OCI-M2 (cell line): ENCODE measurements around the gene CGREF1.

Experiments used
- DNase-seq: peaks from one replicate; lab custom pipeline; 2025; ENCODE audit not compliant: unreplicated experiment; lab: John Stamatoyannopoulos, UW

CGREF1 gene

DNA sequence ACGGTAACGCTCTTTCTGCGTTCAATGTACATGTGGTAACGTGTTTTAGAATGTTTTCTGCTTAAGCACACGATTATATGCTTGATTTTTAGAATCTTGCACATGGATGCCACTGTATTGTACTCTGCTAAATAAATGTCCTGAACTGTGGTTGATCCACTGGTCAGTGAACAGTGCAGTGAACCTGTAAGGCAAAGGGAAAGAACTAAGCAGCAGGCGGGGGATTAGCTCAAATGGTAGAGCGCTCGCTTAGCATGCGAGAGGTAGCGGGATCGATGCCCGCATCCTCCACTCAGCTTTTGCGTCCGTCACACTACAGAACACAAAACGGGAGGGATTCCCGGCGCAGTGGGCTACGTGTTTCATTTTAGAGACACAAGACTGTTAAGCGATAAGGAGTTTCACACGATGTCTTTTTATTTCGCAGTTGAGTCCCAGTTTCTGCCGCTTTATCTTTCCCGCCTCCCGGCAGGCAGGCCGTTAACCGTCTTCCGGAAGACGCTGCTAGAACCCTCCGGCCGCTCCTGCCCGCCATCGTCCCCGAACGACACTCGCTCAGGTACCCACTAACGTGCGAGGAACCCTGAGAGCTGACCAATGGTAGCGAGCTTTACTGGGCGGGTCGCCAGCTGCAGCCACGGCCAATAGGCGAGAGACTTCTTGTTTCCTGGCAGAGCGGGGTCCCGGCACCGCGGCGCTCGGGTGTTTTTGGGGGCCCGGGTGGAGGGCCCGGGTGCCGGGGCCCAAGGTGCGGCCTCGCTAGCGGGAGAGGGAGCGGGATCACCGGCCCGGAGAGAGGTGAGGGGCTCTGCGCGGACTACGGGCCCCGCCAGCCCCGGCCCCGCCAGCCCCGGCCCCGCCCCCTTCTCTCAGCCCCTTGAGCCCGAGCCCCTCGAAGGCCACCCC is 67.7 kb downstream of the CGREF1 start, which contains the start of gene AGBL5:
AGBL5 (plus strand) TSS at position 673 of the 906 bp plus-strand sequence. CDS start 1,291 bp downstream, outside the sequence.
- peak; percentile 95 for DNase-seq
